Breast epithelium (tissue), 3 donors: Measurements from ENCODE around the gene CPA4.

ENCODE experiments used
- CTCF ChIP-seq, 3 donors: fragments of 450-650 bp; IDR thresholded peaks; one replicate each; pipeline ENCODE4 v1.5.1; 2016 to 2017; ENCODE audit warnings: antibody characterized with exemption in 3 of 3, mild to moderate bottlenecking in 3 of 3, moderate library complexity in 3 of 3
- POLR2A ChIP-seq: fragments of 450-650 bp; IDR thresholded peaks from one replicate; pipeline ENCODE4 v1.6.1; 2016; ENCODE audit warnings: antibody characterized with exemption, mild to moderate bottlenecking, moderate library complexity
- POLR2AphosphoS5 ChIP-seq, 3 donors: sonication (generic); formaldehyde crosslinking; IDR thresholded peaks; one replicate each; pipeline ENCODE4 v1.6.1; 2017; ENCODE audit warnings: antibody characterized with exemption in 3 of 3

GRCh38 chr7:130314305-130314704 lies 21.3 kb downstream of the CPA4 start:
- TF ChIP-seq CTCF (IDR thresholded peaks at IDR 0.05) (no peak), POLR2A (no peak), POLR2AphosphoS5 (IDR thresholded peaks at IDR 0.05) (no peak)
